Left lobe of liver (tissue), 2 donors: ENCODE data around the gene TSHZ2. TPM values are rescaled to one million over a fixed set of nuclear protein-coding genes. Genes with fewer than 3 reads are reported as not detected.
"Not testable (repeated sequence)": the region's sequence is repeated elsewhere in the genome, so short reads cannot be mapped to it uniquely, and the experiment has no call there.

Experiments
- ATAC-seq: fragments of 200-7000 bp; cut with Tn5 transposase; one replicate; pipeline ENCODE4 v1.9.1; 2020; ENCODE audit warnings: mild to moderate bottlenecking, moderate library complexity
- DNase-seq: peaks from one replicate; pipeline ENCODE4 v3.0.0-alpha.2; 2020; ENCODE audit warnings: low spot score
- total RNA-seq: library from RNA; stranded (reverse); gene quantifications from one replicate; pipeline ENCODE4 v1.2.1, GENCODE V29; 2021
- donor health status: DM: no; HTN: no; CAD: no; lungs with moderate emphysema.
- donor health status: DM: no; HTN: yes; CAD: no.

The TSHZ2 gene
- total RNA-seq, 1 donor from 2014 or later: 19.0 TPM

DNA sequence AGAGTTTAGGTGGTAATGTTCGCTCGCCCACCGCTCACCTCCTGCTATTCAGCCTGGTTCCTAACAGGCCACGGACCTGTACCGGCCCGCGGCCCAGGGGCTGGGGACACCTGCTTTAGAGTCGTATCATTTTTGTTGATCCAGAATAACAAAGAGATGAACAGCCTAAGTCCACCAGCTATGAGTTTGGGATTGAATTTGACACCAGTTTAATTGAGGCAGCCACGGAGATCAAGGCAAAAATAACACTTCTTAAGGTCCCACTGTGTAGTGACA is 108.5 kb downstream of the TSHZ2 start:
- ATAC-seq: no peak
- DNase-seq: no peak

DNA sequence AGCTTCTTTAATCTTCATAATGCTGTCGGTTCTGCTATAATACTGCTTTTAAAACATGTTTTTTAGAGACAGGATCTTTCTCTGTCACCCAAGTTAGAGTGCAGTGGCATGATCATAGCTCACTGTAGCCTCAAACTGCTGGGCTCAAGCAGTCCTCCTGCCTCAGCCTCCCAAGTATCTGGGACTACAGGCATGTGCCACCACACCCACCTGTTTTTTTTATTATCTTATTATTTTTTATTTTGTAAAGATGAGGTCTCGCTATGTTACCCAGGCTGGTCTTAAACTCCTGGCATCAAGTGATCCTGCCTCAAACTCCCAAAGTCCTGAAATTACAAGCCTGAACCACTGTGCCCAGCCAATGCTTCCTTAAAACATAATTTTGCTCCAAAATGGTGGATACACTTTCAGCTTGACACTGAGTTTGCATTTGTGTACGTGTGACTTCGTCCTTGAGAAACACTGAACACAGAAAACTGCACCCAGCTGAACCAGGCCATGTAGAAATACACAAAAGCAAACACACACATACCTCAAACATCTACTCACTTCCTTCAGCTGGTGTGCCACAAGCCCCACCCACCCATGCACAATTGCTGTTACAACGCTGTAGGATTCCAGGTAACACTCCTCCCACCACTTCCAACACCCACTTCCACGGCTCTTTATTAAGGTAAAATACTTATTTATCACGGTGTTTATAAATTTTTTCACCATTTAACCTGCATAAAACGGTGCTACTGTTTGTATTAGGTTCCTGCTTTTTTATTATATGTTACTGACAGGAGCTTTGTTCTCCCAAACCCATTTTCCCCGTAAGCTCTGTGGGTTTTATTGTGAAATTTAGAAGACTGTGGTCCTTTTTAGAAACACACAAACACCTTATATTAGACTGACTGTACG is 109.1 kb downstream of the TSHZ2 start:
- DNase-seq: peak; percentile 62
- peak; percentile 40 for ATAC-seq

DNA sequence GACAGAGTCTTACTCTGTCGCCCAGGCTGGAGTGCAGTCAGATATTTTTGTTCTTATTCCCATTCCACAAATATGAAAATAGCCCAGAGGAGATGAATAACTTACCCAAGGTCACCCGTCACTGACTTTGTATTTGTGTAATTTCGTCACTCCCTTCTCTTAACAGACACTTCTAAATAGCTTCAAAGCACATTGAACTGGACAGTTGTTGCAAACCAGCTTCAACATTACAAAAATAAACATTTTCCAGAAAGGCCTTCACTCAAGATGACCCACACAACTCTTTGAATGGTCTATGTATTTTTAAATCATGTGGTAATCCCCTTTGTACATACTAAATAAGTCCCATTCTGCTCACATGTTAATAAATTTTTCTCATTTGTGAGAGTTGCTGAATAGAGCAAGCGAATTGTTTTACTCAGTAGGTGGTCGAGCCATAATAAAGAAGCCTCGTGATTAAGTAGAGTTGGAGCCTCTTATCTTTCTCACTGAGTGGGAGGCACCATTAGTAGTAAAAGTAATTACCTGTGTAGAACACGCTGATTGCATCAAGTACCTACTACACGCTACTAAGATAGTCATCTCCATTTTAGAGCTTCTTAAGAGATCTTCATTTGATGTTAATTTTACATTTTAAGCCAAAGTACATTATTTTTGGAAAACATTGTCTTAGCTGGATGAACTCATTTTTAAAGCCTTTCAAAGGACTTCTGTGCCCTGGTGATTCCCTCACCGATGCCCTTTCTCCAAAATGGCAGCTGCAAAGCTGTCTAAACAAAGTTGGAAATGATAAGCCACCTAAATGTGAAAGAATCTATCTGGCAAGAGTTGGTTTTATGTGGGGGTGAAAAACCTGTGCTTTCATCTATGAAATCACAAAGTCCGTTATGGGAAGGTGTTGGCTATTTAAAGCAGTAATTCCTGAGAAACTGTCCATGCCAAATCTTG is 110.0 kb downstream of the TSHZ2 start:
- ATAC-seq (peak; percentile 11), DNase-seq (no peak)

DNA sequence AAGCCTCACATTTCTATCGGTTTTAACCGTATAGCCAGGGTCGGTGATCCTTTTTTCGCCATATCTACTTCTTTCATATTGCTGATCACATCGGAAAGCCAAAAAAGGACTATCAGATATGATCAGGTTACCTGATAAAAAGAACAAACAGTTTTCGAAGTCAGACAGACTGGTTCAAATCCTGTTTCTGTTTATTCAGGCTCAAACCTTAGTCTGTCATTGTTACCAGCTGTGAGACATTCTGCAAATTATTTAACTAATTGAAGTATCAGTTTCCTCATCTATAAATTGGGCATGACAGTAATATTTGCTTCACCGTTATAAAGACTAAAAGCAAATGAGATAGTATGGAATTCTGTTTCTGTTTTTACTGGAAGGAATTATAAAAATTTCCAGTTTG is 111.3 kb downstream of the TSHZ2 start:
- ATAC-seq: no peak
- no peak for DNase-seq

DNA sequence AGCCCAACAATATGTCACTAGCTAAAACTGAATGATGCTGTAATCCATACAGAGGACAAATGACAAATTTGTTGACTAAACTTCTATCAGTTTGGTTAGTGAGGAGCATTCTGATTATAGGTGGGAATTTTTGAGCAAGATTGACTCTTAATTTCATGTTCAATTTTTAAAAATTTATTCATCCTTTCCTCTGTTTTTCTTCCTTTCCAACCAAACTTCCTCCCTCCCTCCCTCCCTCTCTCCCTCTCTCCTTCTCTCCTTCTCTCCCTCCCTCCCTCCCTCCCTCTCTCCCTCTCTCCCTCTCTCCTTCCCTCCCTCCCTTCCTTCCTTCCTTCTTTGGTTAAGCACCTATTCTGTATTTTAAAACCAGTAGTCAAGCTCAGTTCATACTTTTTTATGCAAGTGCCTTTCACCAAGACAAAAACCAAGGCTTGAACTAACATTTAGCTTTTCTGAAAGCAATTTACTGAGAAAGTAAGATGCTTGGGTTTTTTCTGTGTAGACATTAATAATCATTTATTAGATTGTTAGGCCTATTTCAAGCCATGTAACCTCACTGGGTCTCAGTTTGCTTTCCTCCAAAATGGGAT is 112.3 kb downstream of the TSHZ2 start:
- ATAC-seq (no peak), DNase-seq (no peak)

DNA sequence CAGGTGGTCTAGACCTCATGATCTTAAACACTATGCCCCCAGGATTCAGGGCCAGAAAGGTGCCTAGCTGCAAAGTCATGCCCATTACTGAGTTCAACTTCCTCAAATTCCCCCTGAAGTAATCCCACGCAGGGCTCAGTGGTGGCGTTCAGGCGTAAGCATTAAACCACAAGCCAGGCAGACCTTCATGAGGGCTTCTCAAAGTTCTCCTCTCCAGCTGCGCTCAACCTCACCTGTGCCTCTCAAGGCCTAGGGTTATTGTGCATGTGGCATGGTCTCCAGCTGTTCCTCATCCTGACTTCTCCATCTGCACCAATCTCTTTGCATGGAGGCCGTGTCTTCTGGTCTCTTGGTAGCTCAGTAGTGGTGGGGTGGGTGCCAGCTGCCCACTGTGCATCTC is 113.6 kb downstream of the TSHZ2 start:
- no peak for ATAC-seq
- no peak for DNase-seq

DNA sequence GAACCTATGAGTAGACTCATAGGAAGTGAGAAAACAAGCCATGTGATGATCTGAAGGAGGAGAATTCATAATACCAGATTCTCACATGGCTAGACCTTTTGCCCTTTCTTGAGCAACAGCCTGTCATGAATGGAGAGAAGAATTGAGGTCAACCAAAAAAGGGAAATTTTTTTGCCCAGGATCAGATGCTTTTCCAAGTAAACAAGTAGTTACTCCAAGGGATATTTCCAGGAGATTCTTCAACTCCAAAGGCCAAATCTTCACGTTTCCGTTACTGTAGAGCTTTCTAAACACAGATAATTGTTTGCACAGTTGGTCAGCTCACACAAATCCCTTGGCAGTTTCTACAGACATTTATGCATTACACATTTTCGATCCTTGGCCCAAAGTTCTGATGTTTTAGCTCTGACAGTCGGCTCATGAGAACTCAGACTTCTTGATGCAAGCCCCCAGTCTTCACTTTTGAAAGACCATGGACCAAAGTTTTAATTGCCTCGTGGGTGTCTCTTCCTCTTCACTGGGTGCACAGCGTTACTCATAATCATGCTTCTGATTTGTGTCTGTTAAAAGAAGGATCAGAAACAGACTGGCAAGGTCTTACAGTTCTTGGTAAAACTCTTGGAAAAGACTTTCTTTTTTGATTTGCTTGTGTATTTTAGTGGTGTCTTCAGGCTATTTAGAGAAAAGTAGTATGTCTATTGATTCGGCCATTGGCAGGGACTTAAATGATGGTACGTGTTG is 115.0 kb downstream of the TSHZ2 start:
- DNase-seq (no peak), ATAC-seq (peak; percentile 66)

DNA sequence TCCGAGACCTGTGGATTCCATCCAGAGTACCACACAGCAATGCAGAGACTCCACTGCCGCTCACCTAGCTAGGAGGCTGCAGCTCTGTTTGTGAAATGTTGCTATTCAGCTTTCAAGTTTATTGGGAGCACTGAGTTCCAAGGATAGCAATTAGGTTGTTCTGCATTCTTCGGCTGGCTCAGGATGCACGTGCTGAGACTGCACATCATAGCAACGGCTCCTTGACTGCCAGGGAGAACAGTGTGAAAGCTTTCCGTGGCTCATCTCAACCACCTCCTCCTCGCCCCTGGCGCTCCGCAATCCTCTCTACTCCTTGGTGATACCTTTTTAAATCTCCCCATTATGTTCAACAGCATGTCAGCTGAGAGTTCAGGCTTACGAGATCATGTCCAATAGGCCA is 116.6 kb downstream of the TSHZ2 start:
- ATAC-seq (no peak), DNase-seq (no peak)

DNA sequence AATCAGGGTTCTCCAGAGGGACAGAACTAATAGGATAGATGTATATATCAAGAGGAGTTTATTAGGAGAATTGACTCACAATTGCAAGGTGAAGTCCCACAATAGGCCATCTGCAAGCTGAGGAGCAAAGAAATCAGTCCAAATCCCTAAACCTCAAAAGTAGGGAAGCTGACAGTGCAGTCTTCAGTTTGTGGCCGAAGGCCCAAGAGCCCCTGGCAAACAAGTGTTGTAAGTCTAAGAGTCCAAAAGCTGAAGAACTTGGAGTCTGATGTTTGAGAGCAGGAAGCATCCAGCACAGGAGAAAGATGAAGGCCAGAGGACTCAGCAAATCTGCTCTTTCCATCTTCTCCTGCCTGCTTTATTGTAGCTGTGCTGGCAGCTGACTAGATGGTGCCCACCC is 117.7 kb downstream of the TSHZ2 start:
- ATAC-seq, DNase-seq: not testable (repeated sequence)

DNA sequence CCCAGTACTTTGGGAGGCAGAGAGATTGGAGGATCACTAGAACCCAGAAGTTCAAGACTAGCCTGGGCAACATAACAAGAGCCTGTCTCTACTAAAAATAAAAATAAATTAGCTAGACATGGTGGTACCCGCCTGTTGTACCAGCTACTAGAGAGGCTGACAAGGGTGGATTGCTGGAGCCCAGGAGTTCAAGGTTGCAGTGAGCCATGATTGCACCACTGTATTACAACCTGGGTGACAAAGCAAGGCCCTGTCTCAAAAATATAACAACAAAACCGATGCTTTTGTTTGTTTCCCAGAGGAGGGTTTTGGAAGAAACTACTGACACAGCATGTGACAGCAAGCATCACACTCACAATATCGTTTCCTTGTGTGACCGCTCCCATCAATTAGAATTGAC is 119.6 kb downstream of the TSHZ2 start:
- DNase-seq (no peak), ATAC-seq (no peak)

DNA sequence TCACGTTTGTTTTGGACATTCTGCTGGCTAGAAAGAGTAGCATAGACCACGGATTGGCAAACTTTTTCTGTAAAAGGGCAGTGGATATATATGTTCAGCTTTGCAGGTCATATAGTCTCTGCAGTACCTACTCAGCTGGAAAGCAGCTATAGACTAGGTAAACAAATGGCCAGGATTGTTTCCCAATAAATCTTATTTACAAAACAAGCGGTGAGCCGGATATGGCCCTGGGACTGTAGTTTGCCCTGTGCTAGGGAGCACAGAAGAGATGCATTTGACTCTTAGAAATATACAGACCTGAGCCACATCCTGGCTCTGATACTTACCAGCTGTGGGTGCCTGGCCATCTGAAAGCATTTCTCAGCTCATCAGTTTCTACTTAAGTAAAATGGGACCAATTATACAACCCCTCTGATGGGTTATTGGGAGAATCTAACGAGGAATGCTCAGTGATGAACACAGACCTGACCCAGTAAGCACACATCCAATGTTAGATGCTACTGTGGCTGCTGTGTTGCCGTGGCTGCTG is 120.7 kb downstream of the TSHZ2 start:
- ATAC-seq: peak; percentile 41

DNA sequence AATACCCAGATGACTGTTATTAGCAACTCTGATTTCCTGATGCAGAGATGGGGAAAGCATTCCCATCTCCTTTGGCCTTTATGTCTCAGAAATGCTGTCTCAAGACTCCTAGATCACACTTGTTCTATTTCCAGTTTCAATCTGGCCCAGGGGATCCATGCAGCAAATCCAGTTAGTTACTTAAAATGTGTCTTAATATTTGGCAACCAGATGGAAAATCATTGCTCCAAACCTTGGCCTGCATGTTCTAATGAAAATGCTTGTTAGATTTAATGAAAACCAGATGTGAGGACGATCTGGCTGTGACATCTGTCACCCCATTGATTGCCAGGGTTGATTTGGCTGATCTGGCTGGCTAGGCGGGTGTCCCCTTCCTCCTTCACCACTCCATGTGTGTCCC is 125.2 kb downstream of the TSHZ2 start:
- no peak for ATAC-seq
- no peak for DNase-seq

More for the DNA sequence above, 120.7 kb downstream of the TSHZ2 start:
- no peak for DNase-seq

DNA sequence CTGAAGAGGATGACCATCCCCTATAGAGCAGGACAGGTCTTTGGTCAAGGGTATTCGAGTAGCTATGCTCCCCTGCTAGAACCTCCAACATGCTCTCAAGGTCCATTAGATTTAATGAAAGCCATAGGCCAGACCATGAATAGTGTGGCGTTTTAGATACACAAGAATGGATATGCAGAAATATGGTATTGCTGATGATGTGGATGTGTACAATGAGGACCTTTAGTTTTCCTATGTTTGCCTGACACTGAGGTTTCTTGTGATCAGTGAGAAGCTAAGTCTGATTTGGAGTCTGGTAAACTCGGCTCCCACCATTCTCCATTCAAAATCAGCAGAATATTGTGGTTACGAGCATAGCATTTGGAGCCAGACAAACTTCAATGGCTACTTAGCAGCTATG is 125.6 kb downstream of the TSHZ2 start:
- no peak for DNase-seq
- ATAC-seq: no peak

DNA sequence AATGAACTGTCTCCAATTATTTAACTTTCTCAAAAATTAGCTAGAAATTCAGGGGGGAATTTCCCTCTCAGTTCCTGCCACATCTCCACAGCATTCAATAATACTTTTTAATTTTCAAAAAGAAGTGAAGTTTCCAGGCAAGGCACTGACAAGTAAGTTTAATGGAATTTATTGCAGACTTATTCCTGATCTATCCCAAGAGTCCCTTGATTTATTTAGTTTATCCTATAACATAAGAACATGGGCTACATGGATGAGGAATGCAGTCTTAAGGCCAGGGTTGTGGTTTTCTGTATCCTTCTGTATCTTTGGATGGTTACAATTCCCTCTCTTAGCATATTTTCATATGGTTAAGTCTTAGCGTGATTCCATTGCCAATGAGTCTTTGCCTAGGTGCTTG is 126.5 kb downstream of the TSHZ2 start:
- ATAC-seq: no peak
- no peak for DNase-seq

DNA sequence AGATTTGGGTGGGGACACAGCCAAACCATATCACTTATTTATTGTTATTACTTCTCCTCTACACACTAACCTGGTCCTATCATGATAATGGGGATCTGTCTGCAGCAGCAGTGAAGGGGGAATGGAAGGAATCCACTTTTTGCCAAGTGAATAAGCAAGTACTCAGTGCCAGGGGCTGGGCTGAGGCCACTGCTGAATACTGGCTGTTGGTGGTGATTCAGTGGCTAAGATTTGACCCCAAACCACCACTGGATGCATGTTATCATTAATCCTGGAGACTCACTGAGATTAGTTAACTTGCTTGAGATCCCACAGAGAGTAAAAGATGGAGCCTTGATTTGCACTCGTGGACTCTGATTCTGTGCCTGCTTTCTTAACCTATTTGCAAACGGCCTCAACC is 127.7 kb downstream of the TSHZ2 start:
- DNase-seq: no peak
- no peak for ATAC-seq

DNA sequence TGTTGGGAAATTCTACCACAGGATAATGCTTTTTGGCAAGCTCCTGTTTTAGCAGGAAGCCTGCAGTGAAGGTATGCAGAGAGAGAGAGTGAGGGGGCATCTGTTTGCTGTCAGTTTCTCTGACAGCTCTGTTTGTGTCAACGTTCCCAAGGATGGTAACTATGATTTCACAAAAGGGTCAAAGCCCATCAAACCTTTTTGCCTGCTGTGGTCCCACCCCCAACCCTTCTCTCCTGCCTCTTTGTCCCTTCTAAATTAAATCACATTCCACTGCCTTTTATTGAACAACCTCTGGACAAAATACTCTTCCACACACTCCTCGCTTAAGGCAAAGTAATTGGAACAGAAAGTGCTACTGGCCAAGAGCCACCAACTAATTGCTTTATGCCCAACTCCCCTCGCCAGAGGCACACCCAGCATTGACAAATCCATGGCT is 128.3 kb downstream of the TSHZ2 start:
- no peak for ATAC-seq
- no peak for DNase-seq

DNA sequence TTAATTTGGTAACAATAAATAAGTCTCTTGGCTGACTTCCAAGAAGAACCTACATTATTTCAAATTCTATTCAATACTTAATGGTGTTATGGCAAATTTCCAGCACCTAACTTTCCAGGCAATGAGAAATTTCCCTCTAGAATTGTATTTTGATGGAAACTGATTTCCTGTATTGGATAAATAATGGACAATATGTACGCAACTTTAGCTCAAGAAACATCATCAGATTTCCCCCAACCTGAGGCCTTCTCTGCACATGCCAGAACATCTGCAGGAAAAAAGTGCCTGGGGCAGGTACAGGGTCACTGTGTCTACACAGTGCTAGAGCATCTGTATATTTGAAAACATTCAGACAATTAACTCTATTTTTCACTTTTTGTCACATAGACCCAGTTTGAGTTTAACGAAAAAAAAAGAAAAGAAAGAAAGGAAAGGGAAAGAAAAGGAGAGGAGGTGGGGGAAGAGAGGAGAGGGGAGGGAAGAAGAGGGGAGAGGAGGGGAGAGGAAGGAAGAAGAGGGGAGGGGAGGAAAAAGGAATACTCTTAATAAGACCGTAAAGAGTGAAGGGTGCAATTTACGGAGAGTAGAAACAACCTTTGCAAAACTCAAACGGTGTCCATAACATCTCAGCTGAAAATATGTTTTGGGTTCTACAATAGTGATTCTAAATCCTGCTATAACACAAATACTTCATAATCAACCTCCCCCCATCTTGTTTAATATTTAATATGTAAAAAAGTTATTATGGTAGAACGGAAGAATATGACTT is 130.0 kb downstream of the TSHZ2 start:
- ATAC-seq (no peak), DNase-seq (no peak)

DNA sequence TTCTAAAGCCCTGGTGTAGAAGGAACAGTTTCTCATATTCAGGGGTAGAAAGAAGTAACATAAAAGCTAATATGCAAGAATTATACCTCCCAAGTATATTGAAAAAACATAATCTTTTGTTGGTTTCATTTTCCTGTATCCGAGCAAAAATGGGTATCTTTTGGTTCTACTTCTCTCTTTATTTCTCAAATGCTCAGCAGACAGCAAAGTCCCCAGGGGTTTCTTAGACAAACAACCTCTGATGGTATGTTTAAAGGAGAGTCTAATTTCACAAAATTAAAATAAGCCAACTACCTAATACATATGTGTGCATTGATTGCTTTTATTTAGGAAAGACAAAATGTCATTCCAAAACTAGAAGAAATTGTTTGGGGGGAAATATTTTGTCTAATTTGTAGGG is 131.0 kb downstream of the TSHZ2 start:
- no peak for DNase-seq
- no peak for ATAC-seq

DNA sequence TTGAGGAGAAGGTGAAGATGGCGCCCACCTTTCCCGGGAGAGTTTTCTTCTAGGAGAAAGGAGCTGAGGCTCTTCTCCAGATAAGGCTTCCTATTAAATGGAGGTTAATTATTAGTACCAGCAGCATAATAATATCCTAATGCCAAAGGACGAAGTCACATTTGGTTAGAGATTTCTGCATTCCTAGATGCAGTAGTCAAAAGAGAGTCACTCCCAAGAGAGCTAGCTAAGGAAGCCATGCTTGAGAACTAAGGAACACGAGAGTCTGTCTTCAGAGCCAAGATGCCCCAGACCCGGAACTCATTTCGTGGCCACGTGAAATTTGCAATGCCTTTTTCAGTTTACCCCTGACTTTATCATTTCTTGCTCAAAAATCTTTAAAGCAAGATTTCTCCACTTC is 132.7 kb downstream of the TSHZ2 start:
- ATAC-seq (no peak), DNase-seq (no peak)

DNA sequence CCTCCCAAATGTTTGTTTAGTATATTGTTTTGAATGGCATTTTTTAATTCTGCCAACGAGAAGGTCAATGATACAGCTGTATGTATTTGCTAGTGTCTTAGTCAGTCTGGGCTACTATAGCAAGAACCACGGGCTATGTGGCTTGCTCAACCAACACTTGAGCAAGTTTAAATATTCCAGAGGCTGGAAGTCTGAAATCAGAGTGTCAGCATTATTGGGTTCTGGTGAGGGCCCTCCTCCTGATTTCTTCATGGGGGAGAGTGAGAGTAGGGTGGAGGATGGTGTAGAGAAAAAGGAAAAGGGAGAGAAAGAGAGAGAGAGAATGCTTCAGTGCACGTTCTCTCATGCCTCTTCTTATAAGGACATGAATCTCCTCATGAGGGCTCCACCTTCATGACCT is 144.6 kb downstream of the TSHZ2 start:
- ATAC-seq (no peak), DNase-seq (no peak)
